ENCODE results near the gene URB1.

The URB1 gene

DNA sequence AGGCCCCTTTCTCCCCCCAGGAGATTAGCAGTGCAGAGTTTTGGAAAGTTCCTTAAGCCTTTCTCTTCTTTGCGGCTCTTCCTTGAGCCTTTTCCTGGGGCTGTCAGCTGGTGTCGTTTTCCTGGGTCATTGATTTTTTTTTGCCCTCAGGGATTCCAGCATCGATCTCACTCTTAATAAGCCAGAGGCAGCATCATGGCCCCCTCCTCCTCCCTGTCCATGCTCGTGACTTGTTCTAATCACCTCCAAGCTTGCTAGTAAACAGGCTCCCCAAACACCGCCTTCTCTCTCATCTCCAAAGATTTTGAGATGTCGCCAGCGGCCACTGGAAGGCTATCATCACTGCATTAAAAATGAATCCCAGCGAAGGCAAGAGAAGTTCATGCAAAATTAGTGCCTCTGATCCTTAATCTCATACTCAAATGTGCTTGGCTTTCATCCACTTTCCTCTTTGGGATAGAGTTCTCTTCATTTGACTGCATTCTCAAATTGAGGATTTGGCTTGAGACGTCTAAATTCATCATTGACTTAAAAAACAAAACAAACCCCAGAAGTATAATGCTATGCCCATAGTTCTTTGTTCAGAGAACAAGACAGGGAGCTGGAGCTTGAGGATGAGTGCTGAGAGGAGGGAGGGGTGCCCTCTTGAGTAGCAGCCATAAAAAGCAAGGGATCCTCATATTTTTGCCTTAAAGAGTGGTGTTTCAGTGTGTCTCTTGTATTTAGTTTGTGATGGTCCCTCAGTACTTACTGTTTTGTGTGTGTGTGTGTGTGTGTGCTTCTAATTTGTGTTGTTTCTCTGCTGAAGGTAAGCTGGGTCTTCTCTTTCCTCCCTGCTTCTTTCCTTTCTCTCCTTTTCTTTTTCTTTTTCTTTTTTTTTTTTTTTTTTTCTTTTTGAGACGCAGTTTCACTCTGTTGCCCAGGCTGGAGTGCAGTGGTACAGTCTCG lies 22.9 kb upstream of the URB1 start:
- no peak for TF ChIP-seq EZH2phosphoT487 (conservative IDR thresholded peaks at IDR 0.05; ENCODE audit: low read length)
- TF ChIP-seq, protein P1, sequence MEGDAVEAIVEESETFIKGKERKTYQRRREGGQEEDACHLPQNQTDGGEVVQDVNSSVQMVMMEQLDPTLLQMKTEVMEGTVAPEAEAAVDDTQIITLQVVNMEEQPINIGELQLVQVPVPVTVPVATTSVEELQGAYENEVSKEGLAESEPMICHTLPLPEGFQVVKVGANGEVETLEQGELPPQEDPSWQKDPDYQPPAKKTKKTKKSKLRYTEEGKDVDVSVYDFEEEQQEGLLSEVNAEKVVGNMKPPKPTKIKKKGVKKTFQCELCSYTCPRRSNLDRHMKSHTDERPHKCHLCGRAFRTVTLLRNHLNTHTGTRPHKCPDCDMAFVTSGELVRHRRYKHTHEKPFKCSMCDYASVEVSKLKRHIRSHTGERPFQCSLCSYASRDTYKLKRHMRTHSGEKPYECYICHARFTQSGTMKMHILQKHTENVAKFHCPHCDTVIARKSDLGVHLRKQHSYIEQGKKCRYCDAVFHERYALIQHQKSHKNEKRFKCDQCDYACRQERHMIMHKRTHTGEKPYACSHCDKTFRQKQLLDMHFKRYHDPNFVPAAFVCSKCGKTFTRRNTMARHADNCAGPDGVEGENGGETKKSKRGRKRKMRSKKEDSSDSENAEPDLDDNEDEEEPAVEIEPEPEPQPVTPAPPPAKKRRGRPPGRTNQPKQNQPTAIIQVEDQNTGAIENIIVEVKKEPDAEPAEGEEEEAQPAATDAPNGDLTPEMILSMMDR (IDR thresholded peaks at IDR 0.05; ENCODE audit: insufficient read depth, low read length, poor library complexity, severe bottlenecking), result no peak
- Histone ChIP-seq H3K36me3 (ENCODE audit: low read length) (no peaks in the 10 kb centered on the region), H3F3A (ENCODE audit: insufficient read depth) (no peaks in the 10 kb centered on the region), H3K4me3 (ENCODE audit: insufficient read depth, low read length, poor library complexity, severe bottlenecking) (no peak overlapping the region), H4K20me1 (ENCODE audit: low read depth, low read length) (no peaks in the 10 kb centered on the region), H3K9ac (ENCODE audit: low read length) (no peak overlapping the region), H3K9me2 (replicated peaks; ENCODE audit: insufficient read depth, low read length) (no peaks in the 10 kb centered on the region), H3K79me2 (ENCODE audit: insufficient read depth, low read length) (no peaks in the 10 kb centered on the region), H2AFZ (ENCODE audit: low read depth, low read length, severe bottlenecking) (no peak overlapping the region), H3K27ac (ENCODE audit: low read depth, low read length) (no peak overlapping the region), H3K4me2 (ENCODE audit: low read depth, low read length, poor library complexity, severe bottlenecking) (no peak overlapping the region), H3K27me3 (ENCODE audit: low read length) (no peaks in the 10 kb centered on the region), H3K9me3 (ENCODE audit: insufficient read depth, low read length) (no peaks in the 10 kb centered on the region)

GRCh38 chr21:32414579-32415358 lies 22.0 kb upstream of the URB1 start:
- H3K4me2 ChIP-seq (ENCODE audit: low read depth, low read length, poor library complexity, severe bottlenecking), result no peak overlapping the region
- TF ChIP-seq EZH2phosphoT487 (conservative IDR thresholded peaks at IDR 0.05; ENCODE audit: low read length), result no peak
- TF ChIP-seq, protein P1 (IDR thresholded peaks at IDR 0.05; ENCODE audit: insufficient read depth, low read length, poor library complexity, severe bottlenecking), result no peak
- no peaks in the 10 kb centered on the region for H3K27me3 ChIP-seq (ENCODE audit: low read length)
- H3K4me3 ChIP-seq (ENCODE audit: insufficient read depth, low read length, poor library complexity, severe bottlenecking), result no peak overlapping the region
- no peak overlapping the region for H2AFZ ChIP-seq (ENCODE audit: low read depth, low read length, severe bottlenecking)
- H3K79me2 ChIP-seq (ENCODE audit: insufficient read depth, low read length), result no peaks in the 10 kb centered on the region
- no peaks in the 10 kb centered on the region for H3K9me3 ChIP-seq (ENCODE audit: insufficient read depth, low read length)
- no peak overlapping the region for H3K27ac ChIP-seq (ENCODE audit: low read depth, low read length)
- H3K36me3 ChIP-seq (ENCODE audit: low read length), result no peaks in the 10 kb centered on the region
- no peaks in the 10 kb centered on the region for H3K9me2 ChIP-seq (replicated peaks; ENCODE audit: insufficient read depth, low read length)
- H3F3A ChIP-seq (ENCODE audit: insufficient read depth), result no peaks in the 10 kb centered on the region
- H4K20me1 ChIP-seq (ENCODE audit: low read depth, low read length), result no peaks in the 10 kb centered on the region
- no peak overlapping the region for H3K9ac ChIP-seq (ENCODE audit: low read length)

- Histone ChIP-seq H3K79me2 (ENCODE audit: insufficient read depth, low read length) (no peaks in the 10 kb centered on the region), H3K36me3 (ENCODE audit: low read length) (no peaks in the 10 kb centered on the region), H3K27ac (ENCODE audit: low read depth, low read length) (no peak overlapping the region), H3K9me2 (replicated peaks; ENCODE audit: insufficient read depth, low read length) (no peaks in the 10 kb centered on the region), H4K20me1 (ENCODE audit: low read depth, low read length) (no peaks in the 10 kb centered on the region), H3K4me2 (ENCODE audit: low read depth, low read length, poor library complexity, severe bottlenecking) (no peak overlapping the region), H3K27me3 (ENCODE audit: low read length) (no peaks in the 10 kb centered on the region), H3K9ac (ENCODE audit: low read length) (no peak overlapping the region), H2AFZ (ENCODE audit: low read depth, low read length, severe bottlenecking) (no peak overlapping the region), H3F3A (ENCODE audit: insufficient read depth) (no peaks in the 10 kb centered on the region), H3K9me3 (ENCODE audit: insufficient read depth, low read length) (no peaks in the 10 kb centered on the region), H3K4me3 (ENCODE audit: insufficient read depth, low read length, poor library complexity, severe bottlenecking) (no peak overlapping the region)
- no peak for TF ChIP-seq EZH2phosphoT487 (conservative IDR thresholded peaks at IDR 0.05; ENCODE audit: low read length)
- TF ChIP-seq, protein P1 (IDR thresholded peaks at IDR 0.05; ENCODE audit: insufficient read depth, low read length, poor library complexity, severe bottlenecking), result no peak
Measured at GRCh38 chr21:32413697-32414578, 21.1 kb upstream of the URB1 start.
